ENCODE results near the gene GRM8. TPM values are rescaled to one million over a fixed set of nuclear protein-coding genes. Genes with fewer than 3 reads are reported as not detected.

GRM8 gene
- total RNA-seq, 2 experiments from 2014 or later = not detected

DNA sequence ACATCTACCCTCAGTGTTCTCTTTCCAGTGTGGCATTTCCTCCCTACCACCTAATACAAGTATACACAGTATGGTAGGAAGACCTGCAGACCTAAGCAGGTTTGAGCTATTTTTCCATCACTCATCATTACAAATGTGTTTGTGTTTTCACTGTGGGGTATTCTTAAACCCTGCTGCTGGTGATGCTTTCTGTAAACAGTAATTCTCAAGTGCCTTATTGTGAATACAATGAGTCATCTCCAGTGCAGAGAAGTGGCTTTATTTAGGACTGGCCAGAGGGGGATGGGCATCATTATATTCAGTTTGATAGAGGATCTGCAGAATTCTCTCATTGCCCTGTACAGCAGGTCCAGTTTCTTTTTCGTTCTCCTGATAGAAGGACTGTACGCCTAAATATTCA, 63.7 kb downstream of the GRM8 start:
- Mint-ChIP-seq H3K4me3 (no peak overlapping the region), H3K4me1 (peaks cover 17% of the 10 kb centered on the region), H3K9me3 (ENCODE audit: low read depth) (no peaks in the 10 kb centered on the region), H3K27ac (no peak overlapping the region), H3K27me3 (peaks cover 23% of the 10 kb centered on the region), H3K36me3 (ENCODE audit: low read depth) (no peaks in the 10 kb centered on the region)
- ChIA-PET POLR2A (no interaction called here), CTCF (interaction anchor here (0.6 kb wide), 1 partner anchor 1799 kb away, joined by 3 read pairs; no protein-coding TSS in a partner anchor)
- ATAC-seq = no peak
- intact Hi-C loops (cut with DNase I, micrococcal nuclease) = no loop called here
- DNase-seq = no peak

DNA sequence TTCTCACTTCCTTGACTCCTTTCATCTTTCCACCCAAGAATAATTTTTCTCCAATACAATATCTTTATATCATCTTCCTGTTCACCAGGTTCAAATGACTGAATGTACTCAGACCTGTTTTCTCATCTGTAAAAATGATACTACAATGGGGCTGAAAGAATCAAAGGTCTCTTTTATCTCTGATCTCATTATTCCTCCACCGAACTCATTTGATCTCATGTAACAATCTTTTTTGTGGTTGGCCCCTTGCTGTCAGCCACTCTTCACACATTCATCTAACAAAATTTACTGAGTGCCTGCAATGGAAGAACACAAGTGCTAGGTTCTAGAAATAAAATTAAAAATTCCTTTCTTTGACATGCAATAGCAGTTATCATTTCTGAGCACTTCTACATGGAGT, 65.0 kb downstream of the GRM8 start:
- Mint-ChIP-seq H3K4me3 (no peak overlapping the region), H3K4me1 (peaks cover 17% of the 10 kb centered on the region), H3K36me3 (ENCODE audit: low read depth) (no peaks in the 10 kb centered on the region), H3K9me3 (ENCODE audit: low read depth) (no peaks in the 10 kb centered on the region), H3K27ac (no peak overlapping the region), H3K27me3 (peaks cover 23% of the 10 kb centered on the region)
- no peak for DNase-seq
- POLR2A ChIA-PET = no interaction called here
- no peak for ATAC-seq
- CTCF ChIA-PET = no interaction called here
- intact Hi-C loops (cut with DNase I, micrococcal nuclease) = no loop called here

DNA sequence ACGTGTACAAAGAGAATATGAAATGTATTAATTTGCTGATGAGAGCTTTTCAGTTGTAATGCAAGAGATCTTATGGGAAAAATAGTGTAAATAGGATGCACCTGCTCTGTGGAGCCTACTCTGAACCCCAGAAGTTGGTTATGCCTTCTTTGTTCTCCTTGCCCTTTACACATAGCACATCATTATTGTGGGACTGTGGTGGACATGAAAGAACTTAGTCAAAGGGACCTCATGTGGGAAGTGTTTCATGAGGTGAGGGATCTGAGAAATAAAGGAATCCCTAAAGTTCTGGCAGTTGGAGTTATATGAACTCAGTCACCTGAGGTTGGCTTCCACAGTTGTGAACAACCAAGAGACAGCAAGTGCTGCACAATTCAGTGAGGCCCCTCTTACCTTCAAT, 66.1 kb downstream of the GRM8 start:
- peaks cover 17% of the 10 kb centered on the region for H3K4me1 Mint-ChIP-seq
- ATAC-seq = no peak
- H3K9me3 Mint-ChIP-seq (ENCODE audit: low read depth) = no peaks in the 10 kb centered on the region
- intact Hi-C loops (cut with DNase I, micrococcal nuclease) = no loop called here
- no peak for DNase-seq
- POLR2A ChIA-PET = no interaction called here
- H3K27ac Mint-ChIP-seq = no peak overlapping the region
- H3K36me3 Mint-ChIP-seq (ENCODE audit: low read depth) = no peaks in the 10 kb centered on the region
- peaks cover 18% of the 10 kb centered on the region for H3K27me3 Mint-ChIP-seq
- H3K4me3 Mint-ChIP-seq = no peak overlapping the region
- CTCF ChIA-PET = interaction anchor here (0.6 kb wide), 1 partner anchor 185 kb away, joined by 3 read pairs; no protein-coding TSS in a partner anchor

DNA sequence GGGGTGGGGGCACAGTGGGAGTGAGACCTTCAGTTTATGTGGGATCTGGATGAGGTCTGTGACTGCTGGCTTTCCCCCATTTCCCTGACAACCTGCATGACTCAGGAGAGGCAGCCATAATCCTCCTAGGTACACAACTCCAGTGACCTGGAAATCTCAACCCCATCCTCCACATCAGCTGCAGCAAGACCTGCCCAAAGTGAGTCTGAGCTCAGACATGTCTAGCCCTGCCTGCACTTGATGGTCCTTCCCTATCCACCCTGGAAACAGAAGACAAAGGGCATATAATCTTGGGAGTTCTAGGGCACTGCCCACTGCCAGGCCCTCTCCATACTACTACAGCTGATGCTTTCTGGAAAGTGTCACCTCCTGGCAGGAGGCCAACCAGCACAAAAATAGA, 75.6 kb downstream of the GRM8 start:
- peaks cover 13% of the 10 kb centered on the region for H3K9me3 Mint-ChIP-seq (ENCODE audit: low read depth)
- peaks cover 23% of the 10 kb centered on the region for H3K27me3 Mint-ChIP-seq
- ChIA-PET CTCF (no interaction called here), POLR2A (no interaction called here)
- no peaks in the 10 kb centered on the region for H3K4me1 Mint-ChIP-seq
- DNase-seq = no peak
- intact Hi-C loops (cut with DNase I, micrococcal nuclease) = no loop called here
- no peak for ATAC-seq
- H3K36me3 Mint-ChIP-seq (ENCODE audit: low read depth) = no peaks in the 10 kb centered on the region
- H3K4me3 Mint-ChIP-seq = no peak overlapping the region
- no peak overlapping the region for H3K27ac Mint-ChIP-seq

DNA sequence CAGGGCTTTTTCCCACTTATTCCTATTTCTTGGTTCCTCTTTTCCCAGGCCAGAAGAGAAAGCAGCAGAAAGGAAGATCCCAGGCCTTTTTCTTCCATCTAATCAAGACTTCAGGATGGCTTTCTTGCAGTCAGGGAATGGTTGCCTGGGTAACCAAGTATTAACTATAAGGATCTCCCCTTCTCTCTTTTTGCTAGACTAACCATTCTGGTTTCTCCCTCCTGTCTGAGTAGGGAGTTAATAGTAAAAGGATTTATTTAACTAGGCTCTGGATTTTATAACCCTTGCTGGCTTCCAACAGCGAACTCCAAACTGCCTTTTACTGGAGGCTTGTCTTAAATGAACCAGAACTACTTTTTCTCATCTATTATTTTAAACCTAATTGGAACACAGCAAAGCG, 90.4 kb downstream of the GRM8 start:
- ChIA-PET POLR2A (no interaction called here), CTCF (interaction anchor here (0.6 kb wide), 1 partner anchor 877 kb away, joined by 3 read pairs; no protein-coding TSS in a partner anchor)
- intact Hi-C loops (cut with DNase I, micrococcal nuclease) = no loop called here
- no peak for ATAC-seq
- H3K36me3 Mint-ChIP-seq (ENCODE audit: low read depth) = no peaks in the 10 kb centered on the region
- H3K4me3 Mint-ChIP-seq = no peak overlapping the region
- peaks cover 13% of the 10 kb centered on the region for H3K27me3 Mint-ChIP-seq
- DNase-seq = no peak
- H3K4me1 Mint-ChIP-seq = no peaks in the 10 kb centered on the region
- no peak overlapping the region for H3K27ac Mint-ChIP-seq
- no peaks in the 10 kb centered on the region for H3K9me3 Mint-ChIP-seq (ENCODE audit: low read depth)

DNA sequence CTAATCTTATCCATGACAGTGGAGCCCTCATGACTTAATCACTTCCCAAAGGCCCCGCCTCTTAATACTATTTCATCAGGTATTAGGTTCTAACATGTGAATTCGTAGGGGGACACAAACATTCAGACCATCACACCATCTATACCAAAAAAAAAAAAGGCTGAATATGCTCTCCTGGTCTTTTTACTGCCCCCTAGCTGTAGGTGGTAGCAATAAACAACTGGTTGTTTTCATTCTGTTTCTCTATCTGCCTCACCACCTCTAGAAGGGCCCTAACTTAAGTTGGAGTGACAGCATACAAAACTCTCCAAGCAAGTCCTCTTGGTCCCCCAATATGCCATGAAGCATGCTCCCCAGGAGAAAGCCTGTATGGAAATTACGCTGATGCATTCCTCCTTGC, 94.1 kb downstream of the GRM8 start:
- POLR2A ChIA-PET = no interaction called here
- CTCF ChIA-PET = interaction anchor here (0.7 kb wide), 2 partner anchors 11 to 287 kb away, joined by 3 to 4 read pairs; no protein-coding TSS in a partner anchor
- H3K4me1 Mint-ChIP-seq = no peaks in the 10 kb centered on the region
- ATAC-seq = no peak
- no peak overlapping the region for H3K27ac Mint-ChIP-seq
- H3K4me3 Mint-ChIP-seq = no peak overlapping the region
- H3K36me3 Mint-ChIP-seq (ENCODE audit: low read depth) = no peaks in the 10 kb centered on the region
- intact Hi-C loops (cut with DNase I, micrococcal nuclease) = no loop called here
- no peak for DNase-seq
- peaks cover 9% of the 10 kb centered on the region for H3K27me3 Mint-ChIP-seq
- H3K9me3 Mint-ChIP-seq (ENCODE audit: low read depth) = no peaks in the 10 kb centered on the region

DNA sequence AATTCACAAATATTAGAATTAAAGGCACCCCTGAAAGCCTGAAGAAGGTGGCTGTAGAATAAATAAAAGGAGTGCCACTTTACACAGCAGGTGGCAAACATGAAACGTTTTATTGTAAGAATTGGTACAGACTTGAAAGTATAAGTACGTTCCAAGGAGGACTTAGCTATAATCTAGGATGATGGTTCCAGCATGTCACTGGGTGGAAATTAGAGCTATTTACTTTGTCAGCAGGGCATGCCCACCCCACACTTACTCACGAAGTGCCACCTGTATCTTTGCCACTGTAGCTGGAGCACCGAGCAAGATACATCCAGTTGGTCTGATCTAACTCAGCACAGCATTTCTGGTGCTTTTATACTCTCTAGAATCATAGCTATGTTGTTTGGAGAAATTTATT, 97.8 kb downstream of the GRM8 start:
- ATAC-seq (no peak), DNase-seq (no peak)
- no peaks in the 10 kb centered on the region for H3K4me1 Mint-ChIP-seq
- no peak overlapping the region for H3K27ac Mint-ChIP-seq
- no peaks in the 10 kb centered on the region for H3K36me3 Mint-ChIP-seq (ENCODE audit: low read depth)
- CTCF ChIA-PET = no interaction called here
- POLR2A ChIA-PET = no interaction called here
- intact Hi-C loops (cut with DNase I, micrococcal nuclease) = no loop called here
- no peak overlapping the region for H3K4me3 Mint-ChIP-seq
- peaks cover 12% of the 10 kb centered on the region for H3K27me3 Mint-ChIP-seq
- no peaks in the 10 kb centered on the region for H3K9me3 Mint-ChIP-seq (ENCODE audit: low read depth)

DNA sequence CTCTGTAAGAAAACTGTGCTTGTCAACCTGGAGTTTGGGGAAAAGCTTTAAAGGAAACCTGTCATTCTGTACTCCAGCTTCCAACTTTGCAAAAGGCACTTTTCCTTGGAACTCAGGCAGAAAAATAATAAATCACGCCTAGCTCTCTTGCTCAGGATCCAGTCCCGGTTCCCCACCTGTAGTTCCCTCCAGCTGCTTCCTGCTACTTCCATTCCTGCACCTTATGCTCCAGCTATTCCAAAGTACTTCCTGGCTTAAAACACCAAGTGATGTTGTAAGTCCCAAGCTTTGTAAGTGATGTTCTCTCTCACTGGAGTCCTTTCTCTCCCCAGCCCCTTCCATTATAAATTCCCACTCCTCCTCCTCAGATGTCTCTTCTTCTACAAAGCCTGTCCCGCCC, 98.6 kb downstream of the GRM8 start:
- ChIA-PET POLR2A (interaction anchor here (0.6 kb wide), 1 partner anchor 64 kb away, joined by 3 read pairs; no protein-coding TSS in a partner anchor), CTCF (no interaction called here)
- ATAC-seq = no peak
- no peak overlapping the region for H3K27ac Mint-ChIP-seq
- intact Hi-C loops (cut with DNase I, micrococcal nuclease) = no loop called here
- H3K4me3 Mint-ChIP-seq = no peak overlapping the region
- H3K27me3 Mint-ChIP-seq = peaks cover 12% of the 10 kb centered on the region
- H3K9me3 Mint-ChIP-seq (ENCODE audit: low read depth) = no peaks in the 10 kb centered on the region
- no peaks in the 10 kb centered on the region for H3K4me1 Mint-ChIP-seq
- no peak for DNase-seq
- H3K36me3 Mint-ChIP-seq (ENCODE audit: low read depth) = no peaks in the 10 kb centered on the region

DNA sequence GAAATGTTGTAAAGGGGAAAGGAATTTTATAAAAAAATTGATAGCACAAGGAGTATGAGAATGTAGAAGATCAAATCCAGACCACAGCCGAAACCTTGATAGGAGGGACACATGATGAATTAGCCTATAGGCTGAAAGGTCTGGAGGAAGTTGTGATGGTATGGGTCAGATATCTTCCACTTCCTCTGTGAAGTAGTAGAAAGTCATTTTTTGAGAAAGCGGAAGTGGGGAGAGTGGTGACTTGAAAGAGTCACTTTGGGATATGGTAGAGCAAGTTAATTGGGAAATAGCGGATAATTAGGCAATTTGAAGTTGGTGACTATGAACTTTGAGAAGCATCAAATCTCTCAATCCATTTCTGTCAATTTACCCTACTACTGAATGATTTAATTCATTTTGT, 99.4 kb downstream of the GRM8 start:
- H3K4me1 Mint-ChIP-seq = no peaks in the 10 kb centered on the region
- ChIA-PET CTCF (no interaction called here), POLR2A (interaction anchor here (0.6 kb wide), 1 partner anchor 64 kb away, joined by 3 read pairs; no protein-coding TSS in a partner anchor)
- H3K27me3 Mint-ChIP-seq = peaks cover 12% of the 10 kb centered on the region
- intact Hi-C loops (cut with DNase I, micrococcal nuclease) = no loop called here
- no peaks in the 10 kb centered on the region for H3K9me3 Mint-ChIP-seq (ENCODE audit: low read depth)
- no peaks in the 10 kb centered on the region for H3K36me3 Mint-ChIP-seq (ENCODE audit: low read depth)
- no peak overlapping the region for H3K27ac Mint-ChIP-seq
- ATAC-seq (no peak), DNase-seq (no peak)
- H3K4me3 Mint-ChIP-seq = no peak overlapping the region

DNA sequence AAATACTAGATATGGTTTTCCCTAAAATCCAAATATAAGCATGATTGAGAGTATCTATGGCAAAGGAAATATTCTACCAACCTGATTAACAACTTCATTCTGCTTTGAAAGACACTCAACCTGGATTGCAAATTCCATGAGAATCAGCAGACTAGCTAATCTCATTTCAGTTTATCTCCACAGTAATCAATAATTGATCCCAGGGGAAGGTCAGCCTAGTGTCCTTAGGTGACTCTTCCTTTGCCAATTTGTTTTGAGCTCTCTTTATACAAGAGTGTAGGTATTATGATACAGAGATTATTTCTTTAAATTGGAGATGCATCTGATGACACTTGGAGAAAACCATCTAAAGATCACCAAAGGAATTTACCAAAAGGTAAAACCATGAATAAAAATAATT, 100.3 kb downstream of the GRM8 start:
- H3K27me3 Mint-ChIP-seq = peaks cover 12% of the 10 kb centered on the region
- no peak overlapping the region for H3K4me3 Mint-ChIP-seq
- ChIA-PET POLR2A (no interaction called here), CTCF (no interaction called here)
- H3K27ac Mint-ChIP-seq = no peak overlapping the region
- DNase-seq = no peak
- no peak for ATAC-seq
- no peaks in the 10 kb centered on the region for H3K36me3 Mint-ChIP-seq (ENCODE audit: low read depth)
- intact Hi-C loops (cut with DNase I, micrococcal nuclease) = no loop called here
- H3K4me1 Mint-ChIP-seq = no peaks in the 10 kb centered on the region
- no peaks in the 10 kb centered on the region for H3K9me3 Mint-ChIP-seq (ENCODE audit: low read depth)

DNA sequence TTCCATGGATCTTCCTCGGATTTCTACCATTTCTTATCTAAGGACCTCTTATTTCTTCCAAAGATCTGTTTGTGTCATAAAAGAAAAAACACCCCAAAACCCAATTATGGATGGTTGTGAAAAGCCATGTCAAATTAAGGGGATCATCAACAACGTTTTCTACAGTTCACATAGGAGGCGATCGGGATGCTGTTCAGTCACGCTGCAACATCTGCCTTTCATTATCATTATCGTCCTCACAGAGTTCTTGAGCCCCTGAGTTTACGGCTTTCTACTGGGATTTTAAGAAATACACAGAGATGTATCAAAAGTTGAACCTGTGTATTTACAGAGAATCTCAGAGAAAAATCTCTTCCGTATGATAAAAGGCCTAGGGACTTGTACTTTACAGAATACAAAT, 101.4 kb downstream of the GRM8 start:
- peaks cover 7% of the 10 kb centered on the region for H3K27me3 Mint-ChIP-seq
- ChIA-PET POLR2A (no interaction called here), CTCF (no interaction called here)
- intact Hi-C loops (cut with DNase I, micrococcal nuclease) = no loop called here
- no peaks in the 10 kb centered on the region for H3K4me1 Mint-ChIP-seq
- DNase-seq = no peak
- H3K36me3 Mint-ChIP-seq (ENCODE audit: low read depth) = no peaks in the 10 kb centered on the region
- no peaks in the 10 kb centered on the region for H3K9me3 Mint-ChIP-seq (ENCODE audit: low read depth)
- no peak overlapping the region for H3K27ac Mint-ChIP-seq
- no peak overlapping the region for H3K4me3 Mint-ChIP-seq
- ATAC-seq = no peak

DNA sequence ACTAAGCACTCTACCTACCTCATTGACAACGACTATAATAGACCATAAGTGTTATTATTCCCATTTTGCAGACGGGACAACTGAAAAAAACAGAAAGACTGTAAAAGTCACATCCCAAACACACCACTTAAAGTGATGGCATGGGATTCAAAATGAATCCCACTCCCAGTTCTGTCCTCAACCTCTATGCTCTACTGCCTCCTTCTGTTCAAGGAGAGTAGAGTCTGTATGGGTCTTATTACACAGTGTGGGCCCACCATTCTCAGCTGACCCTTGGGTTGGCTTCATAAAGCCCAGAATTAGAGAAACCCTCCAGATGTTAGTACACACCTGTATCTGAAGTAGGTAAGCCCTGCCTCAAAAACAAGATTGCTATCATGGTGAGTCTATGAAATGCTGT, 102.2 kb downstream of the GRM8 start:
- ChIA-PET CTCF (no interaction called here), POLR2A (no interaction called here)
- peaks cover 7% of the 10 kb centered on the region for H3K27me3 Mint-ChIP-seq
- H3K36me3 Mint-ChIP-seq (ENCODE audit: low read depth) = no peaks in the 10 kb centered on the region
- ATAC-seq (no peak), DNase-seq (no peak)
- H3K4me3 Mint-ChIP-seq = no peak overlapping the region
- no peaks in the 10 kb centered on the region for H3K4me1 Mint-ChIP-seq
- no peak overlapping the region for H3K27ac Mint-ChIP-seq
- intact Hi-C loops (cut with DNase I, micrococcal nuclease) = no loop called here
- no peaks in the 10 kb centered on the region for H3K9me3 Mint-ChIP-seq (ENCODE audit: low read depth)
